GM21825 (cell line): ENCODE data around the gene ANXA10.
"Not testable (repeated sequence)": the region's sequence is repeated elsewhere in the genome, so short reads cannot be mapped to it uniquely, and the experiment has no call there.

Experiments used
- ATAC-seq: cut with Tn5 transposase; IDR thresholded peaks from one replicate; pipeline ENCODE4 v1.9.1; 2021; ENCODE audit warnings: mild to moderate bottlenecking, moderate library complexity; ENCODE audit not compliant: unreplicated experiment

ANXA10 gene

GRCh38 chr4:168118116-168118655, 25.8 kb downstream of the ANXA10 start:
- no peak for ATAC-seq

DNA sequence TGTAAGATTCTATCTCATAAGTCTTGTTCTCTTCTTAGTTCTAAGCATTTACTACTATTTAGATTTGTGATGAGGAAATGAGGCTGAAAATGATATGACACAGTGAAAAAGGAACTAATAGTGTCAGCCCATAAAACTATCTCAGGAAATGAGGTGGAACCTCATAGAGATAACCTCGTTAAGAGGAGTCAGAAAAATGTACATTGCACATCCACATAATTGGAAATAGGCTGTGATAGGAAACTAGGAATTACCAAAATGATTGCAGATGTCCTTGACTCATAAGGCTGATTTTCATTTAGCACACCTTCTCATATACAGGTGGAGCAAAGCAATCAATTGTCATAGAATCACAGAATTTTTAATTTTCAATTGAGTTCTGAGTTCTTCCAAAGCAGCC, 26.8 kb downstream of the ANXA10 start:
- ATAC-seq, result no peak

GRCh38 chr4:168119890-168120289, 27.6 kb downstream of the ANXA10 start:
- no peak for ATAC-seq

DNA sequence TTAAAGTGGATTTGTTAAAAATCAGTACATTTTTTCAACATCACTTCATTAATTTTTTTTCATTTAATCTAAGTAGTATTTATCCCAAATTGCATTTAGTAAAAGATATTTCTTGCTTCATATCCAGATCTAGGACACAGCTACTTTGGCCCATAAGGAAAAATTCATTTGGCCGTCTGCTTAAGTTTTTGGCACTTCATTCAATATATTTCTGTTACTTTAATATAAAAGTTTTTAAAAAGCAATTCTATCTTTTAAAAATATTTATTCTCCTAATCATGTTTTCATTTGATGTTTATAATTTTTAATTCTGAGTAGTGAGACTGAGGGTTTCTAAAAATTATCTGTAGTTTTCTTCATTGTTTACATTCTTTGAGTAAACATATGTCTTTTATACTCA, 28.5 kb downstream of the ANXA10 start:
- no peak for ATAC-seq

DNA sequence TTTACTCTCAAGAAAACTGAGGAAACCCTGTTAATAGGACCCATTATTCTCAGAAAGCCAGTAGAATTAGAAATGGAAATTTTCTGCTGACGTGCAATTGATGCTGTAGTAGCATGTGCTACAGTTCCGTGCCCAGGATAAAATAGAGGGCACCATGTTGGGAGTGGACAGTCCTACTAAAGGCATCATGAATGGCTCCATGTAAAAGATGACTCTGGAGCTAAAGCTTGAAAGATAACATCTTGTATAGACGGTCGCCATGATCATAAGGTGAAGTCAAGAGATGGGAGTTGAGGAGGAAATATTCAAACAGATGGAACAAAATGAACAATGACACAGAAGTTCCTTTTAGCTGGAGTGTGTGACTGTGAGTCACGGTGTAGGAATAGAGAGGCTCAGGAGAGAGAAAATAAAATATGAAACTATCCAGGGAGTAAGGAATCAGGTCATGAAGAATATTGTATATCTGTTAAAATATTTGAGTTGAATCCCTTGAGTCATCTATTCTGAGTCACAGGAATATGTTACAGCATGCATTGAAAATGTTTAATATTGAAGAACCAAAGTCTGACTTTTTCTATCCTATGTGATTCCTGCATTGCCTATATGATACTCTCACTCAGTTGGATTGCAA, 31.8 kb downstream of the ANXA10 start:
- ATAC-seq, result no peak

GRCh38 chr4:168126952-168127351, 34.6 kb downstream of the ANXA10 start:
- ATAC-seq, result no peak

- ATAC-seq, result no peak
These were observed 36.3 kb downstream of the ANXA10 start for GRCh38 chr4:168128601-168129000.

GRCh38 chr4:168129046-168129772, 36.9 kb downstream of the ANXA10 start:
- ATAC-seq, result no peak

- ATAC-seq, result no peak
These were observed 37.5 kb downstream of the ANXA10 start for GRCh38 chr4:168129802-168130201.

- ATAC-seq, result no peak
These were observed 38.9 kb downstream of the ANXA10 start for GRCh38 chr4:168131196-168131595.

- no peak for ATAC-seq
These were observed 42.3 kb downstream of the ANXA10 start for GRCh38 chr4:168134651-168135050.

DNA sequence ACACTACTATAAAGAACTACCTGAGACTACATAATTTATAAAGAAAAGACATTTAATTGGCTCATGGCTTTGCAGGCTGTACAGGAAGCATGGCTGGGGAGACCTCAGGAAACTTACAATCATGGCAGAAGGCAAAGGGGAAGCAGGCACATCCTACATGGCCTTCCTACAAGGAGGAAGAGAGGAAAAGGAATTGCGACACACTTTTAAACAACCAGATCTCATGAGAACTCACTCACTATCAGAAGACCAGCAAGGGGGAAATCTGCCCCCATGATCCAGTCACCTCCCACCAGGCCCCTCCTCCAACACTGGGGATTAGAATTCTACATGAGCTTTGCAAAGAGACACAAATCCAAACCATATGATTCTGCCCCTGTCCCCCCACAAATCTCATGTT, 43.5 kb downstream of the ANXA10 start:
- ATAC-seq, result not testable (repeated sequence)

- ATAC-seq, result not testable (repeated sequence)
These were observed 45.4 kb downstream of the ANXA10 start for GRCh38 chr4:168137695-168138094.

DNA sequence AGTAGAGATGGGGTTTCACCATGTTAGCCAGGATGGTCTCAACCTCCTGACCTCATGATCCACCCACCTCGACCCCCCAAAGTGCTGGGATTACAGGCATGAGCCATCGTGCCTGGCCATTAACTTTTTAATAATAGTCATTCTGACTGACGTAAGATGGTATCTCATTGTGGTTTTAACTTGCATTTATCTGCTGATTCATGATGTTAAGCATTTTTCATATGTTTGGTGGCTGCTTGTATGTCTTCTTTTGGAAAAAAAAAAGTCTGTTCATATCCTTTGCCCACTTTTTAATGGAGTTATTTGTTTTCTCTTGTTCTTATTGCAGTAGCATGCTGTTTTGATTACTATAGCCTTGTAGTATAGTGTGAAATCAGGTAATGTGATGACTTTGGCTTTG, 45.8 kb downstream of the ANXA10 start:
- no peak for ATAC-seq

DNA sequence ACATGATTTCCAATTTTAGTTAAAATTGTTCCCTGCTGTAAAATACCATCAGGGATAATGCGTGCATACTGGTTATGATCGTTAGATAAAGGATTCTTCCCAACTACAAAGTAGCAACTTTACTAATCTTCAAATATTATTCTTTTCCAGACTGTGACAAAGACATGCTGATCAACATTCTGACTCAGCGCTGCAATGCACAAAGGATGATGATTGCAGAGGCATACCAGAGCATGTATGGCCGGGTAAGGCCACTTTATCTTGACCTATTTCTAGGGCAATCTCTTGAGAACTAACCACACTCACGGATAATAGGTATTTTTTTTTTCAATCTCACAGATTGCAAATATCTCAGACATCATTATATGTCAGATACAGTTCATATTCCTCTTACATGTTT, 47.0 kb downstream of the ANXA10 start:
- ATAC-seq, result no peak

GRCh38 chr4:168141733-168142132, 49.4 kb downstream of the ANXA10 start:
- ATAC-seq, result no peak

GRCh38 chr4:168143601-168144000, 51.3 kb downstream of the ANXA10 start:
- ATAC-seq, result no peak

GRCh38 chr4:168150420-168151050, 58.2 kb downstream of the ANXA10 start:
- ATAC-seq, result no peak

DNA sequence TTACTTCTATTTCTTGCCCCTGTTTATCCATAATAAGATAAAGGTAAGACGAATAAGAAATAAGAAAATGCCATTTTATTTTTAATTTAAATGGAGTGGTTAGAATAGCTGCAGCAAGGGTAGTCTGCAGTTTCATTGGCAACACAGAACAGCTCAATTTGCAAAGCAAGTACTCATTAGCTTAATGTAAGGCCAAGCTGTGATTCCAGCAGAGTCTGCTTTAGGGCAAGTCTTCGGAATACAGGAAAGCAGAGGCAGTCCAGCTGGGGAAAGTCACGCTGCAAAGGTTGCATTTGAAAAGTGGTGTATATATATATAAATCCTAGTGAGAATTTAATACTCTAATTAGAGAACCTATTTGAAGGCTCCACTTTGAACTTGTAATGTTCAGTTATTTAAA, 59.0 kb downstream of the ANXA10 start:
- ATAC-seq, result no peak

- ATAC-seq, result no peak
These were observed 60.6 kb downstream of the ANXA10 start for GRCh38 chr4:168152837-168153500.
